Heart left ventricle (tissue), 13 donors: ENCODE measurements around the gene SERPINC1.

Experiments used
- POLR2A ChIP-seq, 2 donors: fragments of 450-650 bp; IDR thresholded peaks; one replicate each; pipeline ENCODE4 v1.6.1; 2017; ENCODE audit warnings: antibody characterized with exemption in 2 of 2, mild to moderate bottlenecking in 2 of 2, moderate library complexity in 2 of 2
- TF ChIP-seq, protein P1 (sequence below), 12 donors: fragments of 200-600 bp; sonication (generic) in 4 of 12; IDR thresholded peaks; one replicate each; pipeline versions ENCODE4 v1.5.0 to v1.8.0; 2018 to 2022; ENCODE audit warnings: antibody characterized with exemption in 12 of 12, mild to moderate bottlenecking in 5 of 12
- donor health status: ischemic (EF 13 %, LVEDD 7.1; RV severe dilation, severe dysfunction).
- donor health status: DM: no; HTN: yes; CAD: no.
- donor health status: DM: no; HTN: no; CAD: no.
- donor health status: ischemic (EF 25% LVEDD 6.9; RV normal size, moderate dysfunction).
- donor health status: ischemic (EF 25% LVEDD 5.7; RV mildly dilated, moderate dysfunction).
- donor health status: ischemic (EF 35%, LVEDD 5.7; RV mildly dilated, moderate dysfunction).
- donor health status: nonischemic (EF 11% LVEDD 7.7; RV severe dilation, severe dysfunction).
- donor health status: DM: yes; HTN: yes; CAD: no.
- donor health status: PGD.
- donor health status: ischemic (EF 29% LVEDD 5.4; RV normal size, mild dysfunction).
- donor health status: nonischemic (EF 23%, LVEDD 6.1; RV moderate dilation, normal function).

DNA sequence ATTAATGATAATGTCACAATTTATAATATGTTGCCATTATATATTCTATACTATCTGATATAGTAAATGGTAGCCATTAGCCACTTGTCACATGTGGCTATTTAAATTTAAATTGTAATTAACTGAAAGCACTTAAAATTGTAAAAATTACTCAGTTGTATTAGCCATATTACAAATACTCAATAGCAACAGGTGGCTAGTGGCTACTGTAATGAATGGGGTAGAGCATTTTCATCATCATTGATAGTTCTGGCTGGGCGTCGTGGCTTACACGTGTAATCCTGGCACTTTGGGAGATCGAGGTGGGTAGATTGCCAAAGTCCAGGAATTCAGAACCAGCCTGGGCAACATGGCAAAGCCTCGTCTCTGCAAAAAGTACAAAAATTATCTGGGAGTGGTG lies 32.4 kb downstream of the SERPINC1 start:
- TF ChIP-seq, protein P1, sequence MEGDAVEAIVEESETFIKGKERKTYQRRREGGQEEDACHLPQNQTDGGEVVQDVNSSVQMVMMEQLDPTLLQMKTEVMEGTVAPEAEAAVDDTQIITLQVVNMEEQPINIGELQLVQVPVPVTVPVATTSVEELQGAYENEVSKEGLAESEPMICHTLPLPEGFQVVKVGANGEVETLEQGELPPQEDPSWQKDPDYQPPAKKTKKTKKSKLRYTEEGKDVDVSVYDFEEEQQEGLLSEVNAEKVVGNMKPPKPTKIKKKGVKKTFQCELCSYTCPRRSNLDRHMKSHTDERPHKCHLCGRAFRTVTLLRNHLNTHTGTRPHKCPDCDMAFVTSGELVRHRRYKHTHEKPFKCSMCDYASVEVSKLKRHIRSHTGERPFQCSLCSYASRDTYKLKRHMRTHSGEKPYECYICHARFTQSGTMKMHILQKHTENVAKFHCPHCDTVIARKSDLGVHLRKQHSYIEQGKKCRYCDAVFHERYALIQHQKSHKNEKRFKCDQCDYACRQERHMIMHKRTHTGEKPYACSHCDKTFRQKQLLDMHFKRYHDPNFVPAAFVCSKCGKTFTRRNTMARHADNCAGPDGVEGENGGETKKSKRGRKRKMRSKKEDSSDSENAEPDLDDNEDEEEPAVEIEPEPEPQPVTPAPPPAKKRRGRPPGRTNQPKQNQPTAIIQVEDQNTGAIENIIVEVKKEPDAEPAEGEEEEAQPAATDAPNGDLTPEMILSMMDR (IDR thresholded peaks at IDR 0.05), result no peak
- no peak for TF ChIP-seq POLR2A (IDR thresholded peaks at IDR 0.05)
